ENCODE measurements around the gene SLC39A9.

- TF ChIP-seq FOXA1 (IDR thresholded peaks at IDR 0.05) (no peak), ARNT (IDR thresholded peaks at IDR 0.05) (no peak), BHLHE40 (IDR thresholded peaks at IDR 0.05; ENCODE audit: borderline replicate concordance) (no peak), ELF4 (IDR thresholded peaks at IDR 0.05) (no peak), ZNF384 (IDR thresholded peaks at IDR 0.05) (no peak), FOXM1 (IDR thresholded peaks at IDR 0.05; ENCODE audit: borderline replicate concordance) (no peak), PKNOX1 (IDR thresholded peaks at IDR 0.05) (no peak), NFRKB (IDR thresholded peaks at IDR 0.05) (no peak), SP1 (IDR thresholded peaks at IDR 0.05) (no peak), SUZ12 (IDR thresholded peaks at IDR 0.05) (no peak)
Observed at GRCh38 chr14:69430306-69430939, 31.9 kb downstream of the SLC39A9 start.
